Stimulated activated CD4-positive, alpha-beta T cell treated with anti-CD3 and anti-CD28 coated beads, Interleukin-2, amount 100 ng/mL, for 48 hours (primary cell): Measurements from ENCODE around the gene CBFA2T3.

Source experiments
- DNase-seq, 2 donors: peaks; one replicate each; pipeline ENCODE4 v3.0.0-alpha.2; 2020

CBFA2T3 gene

GRCh38 chr16:88870608-88871348 lies 106.2 kb downstream of the CBFA2T3 start:
- DNase-seq, result no peak

DNA sequence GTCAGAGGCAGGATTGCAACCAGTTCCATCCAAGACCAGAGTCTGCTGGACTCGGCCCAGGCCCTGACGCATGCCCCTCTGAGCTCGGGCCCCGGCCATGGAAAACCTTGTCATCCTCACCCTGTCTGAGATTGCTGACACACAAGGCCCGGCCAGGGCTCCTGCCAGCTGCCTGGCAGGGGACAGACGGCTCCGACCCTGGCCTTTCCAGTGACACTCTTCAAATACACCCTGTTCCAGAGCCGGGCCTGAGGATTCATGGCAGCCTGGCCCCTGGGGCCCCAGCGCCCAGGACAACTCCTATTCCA lies 107.4 kb downstream of the CBFA2T3 start:
- no peak for DNase-seq

- DNase-seq, result no peak
Measured at GRCh38 chr16:88868974-88869672, 107.9 kb downstream of the CBFA2T3 start.

- no peak for DNase-seq
Measured at GRCh38 chr16:88867581-88868246, 109.3 kb downstream of the CBFA2T3 start.

- DNase-seq, result no peak
Measured at GRCh38 chr16:88866151-88866920, 110.7 kb downstream of the CBFA2T3 start, which contains the start of gene PABPN1L. Gene PABPN1L (minus strand): TSS chr16:88866660. CDS start chr16:88866606, 54 bp downstream.

DNA sequence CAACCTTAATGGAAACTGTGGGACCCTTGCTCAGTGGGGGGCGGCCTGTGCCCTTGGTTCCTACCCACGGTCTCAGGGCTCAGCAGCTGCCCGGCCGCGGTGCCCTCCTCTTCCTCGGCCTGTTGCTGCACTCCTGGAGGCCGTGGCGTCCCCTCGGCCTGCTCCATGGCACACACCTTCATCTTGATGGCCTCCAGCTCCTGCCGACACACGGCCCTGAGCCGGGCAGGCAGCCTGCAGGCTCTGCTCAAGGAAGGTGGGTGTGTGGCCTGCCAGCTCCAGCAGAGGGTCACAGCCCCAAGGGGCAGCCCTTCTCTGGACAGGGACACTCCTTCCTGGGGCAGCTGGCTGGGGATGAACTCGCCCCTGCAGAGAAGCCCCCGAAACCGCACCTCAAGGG lies 111.3 kb downstream of the CBFA2T3 start:
- DNase-seq, result no peak

GRCh38 chr16:88865310-88865709 lies 111.7 kb downstream of the CBFA2T3 start:
- no peak for DNase-seq

GRCh38 chr16:88864521-88864920 lies 112.5 kb downstream of the CBFA2T3 start:
- no peak for DNase-seq

DNA sequence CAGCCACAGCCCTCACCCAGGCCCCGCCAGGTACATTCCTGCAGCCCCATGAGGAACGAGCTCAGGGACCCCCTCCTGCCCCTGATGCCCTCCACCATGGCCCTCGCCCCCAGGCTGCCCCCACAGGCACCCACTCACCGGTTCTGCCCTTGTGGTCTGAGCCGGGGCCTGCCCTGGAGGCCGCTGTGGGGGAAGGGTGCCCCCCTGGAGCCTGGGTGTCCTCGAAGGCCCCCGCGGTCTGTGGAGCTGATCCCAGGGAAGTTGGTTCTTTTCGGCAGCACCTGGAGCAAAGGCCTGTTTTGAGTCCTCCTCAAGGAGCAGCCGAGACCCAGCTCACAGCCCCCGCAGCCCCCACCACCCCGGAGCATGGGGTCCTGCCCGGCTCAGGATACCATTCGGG lies 112.9 kb downstream of the CBFA2T3 start:
- no peak for DNase-seq

GRCh38 chr16:88863426-88863825 lies 113.6 kb downstream of the CBFA2T3 start:
- DNase-seq, result no peak

DNA sequence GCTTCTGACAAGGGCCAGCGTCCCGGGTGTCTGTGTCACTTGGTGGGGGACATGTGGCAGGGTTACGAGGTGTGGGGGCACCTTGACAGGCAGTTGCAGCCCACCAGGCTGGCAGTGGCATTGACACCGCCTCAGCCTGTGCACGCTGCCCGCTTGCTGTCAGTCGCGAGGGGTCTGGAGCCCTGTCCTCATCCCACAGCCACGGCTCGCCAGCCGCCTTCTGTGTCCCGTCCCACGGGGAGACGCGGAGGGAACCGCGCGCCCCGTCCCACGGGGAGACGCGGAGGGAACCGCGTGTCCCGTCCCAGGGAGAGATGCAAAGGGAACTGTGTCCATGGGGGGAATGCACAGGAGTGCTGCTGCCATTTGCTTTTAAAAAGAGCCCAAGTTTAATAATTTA lies 114.0 kb downstream of the CBFA2T3 start:
- DNase-seq, result no peak

- no peak for DNase-seq
Measured at GRCh38 chr16:88861359-88861758, 115.6 kb downstream of the CBFA2T3 start.

GRCh38 chr16:88859381-88860091 lies 117.5 kb downstream of the CBFA2T3 start:
- DNase-seq, result no peak

DNA sequence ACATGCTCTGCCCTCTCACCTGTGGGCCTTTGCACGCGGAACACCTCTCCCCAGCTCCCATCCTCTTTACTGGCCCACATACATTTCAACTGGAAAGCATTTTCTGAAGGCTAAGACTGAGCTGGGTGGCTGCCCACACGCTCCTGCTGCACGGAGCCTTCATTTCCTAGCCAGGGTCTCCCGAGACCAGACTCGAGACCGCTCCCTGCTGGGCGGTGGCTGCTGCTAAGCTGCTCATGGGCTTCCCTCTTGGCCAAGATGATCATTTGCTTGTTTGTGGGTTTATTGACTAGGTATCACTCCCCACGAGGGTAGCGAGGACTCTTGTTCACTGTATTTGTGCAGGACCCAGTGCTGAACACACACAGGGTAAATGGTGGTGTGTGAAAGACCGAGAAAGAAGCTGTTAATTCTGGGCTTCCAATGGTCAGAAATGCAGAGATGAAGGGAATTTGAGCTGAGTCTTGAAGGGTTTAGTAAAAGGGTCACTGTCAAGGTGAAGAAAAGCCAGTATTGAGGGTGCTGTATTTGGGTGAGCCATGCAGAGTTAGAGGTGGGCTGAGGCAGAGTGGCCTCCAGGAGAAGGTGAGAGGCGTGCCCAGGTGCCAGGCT lies 119.2 kb downstream of the CBFA2T3 start:
- DNase-seq, result peak; percentile 66 to 69

DNA sequence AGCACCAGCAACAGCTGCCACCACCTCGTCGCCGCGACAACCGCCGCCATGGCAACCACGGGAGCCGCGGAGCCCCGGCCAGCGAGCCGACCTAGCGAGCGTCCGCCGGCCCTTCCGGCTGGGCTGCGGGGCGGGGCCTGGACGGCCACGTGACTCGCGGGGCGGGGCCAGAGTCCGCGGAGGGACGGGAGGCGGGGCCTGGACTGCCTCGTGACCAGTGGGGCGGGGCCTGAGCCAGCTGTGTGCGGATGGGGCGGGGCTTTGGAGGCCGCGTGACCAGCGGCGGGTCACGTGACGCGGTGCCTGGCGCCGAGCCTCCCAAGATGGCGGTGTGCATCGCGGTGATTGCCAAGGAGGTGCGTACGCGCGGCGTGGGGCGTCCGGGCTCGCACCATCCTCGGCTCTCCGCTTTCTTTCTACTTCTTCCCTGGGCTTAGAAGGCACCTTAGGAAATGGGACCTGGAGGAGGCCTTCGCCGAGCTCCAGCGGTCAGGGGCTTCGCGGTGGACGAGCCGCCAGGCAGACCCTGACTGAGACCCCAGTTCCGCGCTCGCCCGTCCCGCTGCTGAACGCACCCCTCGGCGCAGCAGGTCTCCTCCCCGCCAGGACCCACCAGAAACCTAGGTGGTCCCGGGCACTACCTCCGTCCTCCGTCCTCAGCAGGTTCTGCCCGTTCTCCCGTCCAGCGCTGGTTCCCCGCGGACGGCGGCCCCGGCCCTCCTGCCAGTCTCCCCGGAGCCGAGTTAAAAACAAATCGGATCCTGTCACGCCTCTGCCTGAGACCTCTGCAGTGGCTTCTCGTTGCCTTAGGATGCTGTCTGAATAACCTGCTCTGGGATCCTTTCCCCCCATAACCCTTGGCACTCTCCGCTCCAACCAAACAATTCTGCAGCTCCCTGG lies 119.9 kb downstream of the CBFA2T3 start, which contains the start of the genes GALNS and TRAPPC2L:
TSS of gene GALNS (minus strand) at position 120 of the 900 bp plus-strand sequence. CDS start at position 50, 70 bp downstream.
TSS of gene TRAPPC2L (plus strand) at position 300 of the 900 bp plus-strand sequence. CDS start at position 324, 24 bp downstream.
- peak; percentile 100 for DNase-seq

DNA sequence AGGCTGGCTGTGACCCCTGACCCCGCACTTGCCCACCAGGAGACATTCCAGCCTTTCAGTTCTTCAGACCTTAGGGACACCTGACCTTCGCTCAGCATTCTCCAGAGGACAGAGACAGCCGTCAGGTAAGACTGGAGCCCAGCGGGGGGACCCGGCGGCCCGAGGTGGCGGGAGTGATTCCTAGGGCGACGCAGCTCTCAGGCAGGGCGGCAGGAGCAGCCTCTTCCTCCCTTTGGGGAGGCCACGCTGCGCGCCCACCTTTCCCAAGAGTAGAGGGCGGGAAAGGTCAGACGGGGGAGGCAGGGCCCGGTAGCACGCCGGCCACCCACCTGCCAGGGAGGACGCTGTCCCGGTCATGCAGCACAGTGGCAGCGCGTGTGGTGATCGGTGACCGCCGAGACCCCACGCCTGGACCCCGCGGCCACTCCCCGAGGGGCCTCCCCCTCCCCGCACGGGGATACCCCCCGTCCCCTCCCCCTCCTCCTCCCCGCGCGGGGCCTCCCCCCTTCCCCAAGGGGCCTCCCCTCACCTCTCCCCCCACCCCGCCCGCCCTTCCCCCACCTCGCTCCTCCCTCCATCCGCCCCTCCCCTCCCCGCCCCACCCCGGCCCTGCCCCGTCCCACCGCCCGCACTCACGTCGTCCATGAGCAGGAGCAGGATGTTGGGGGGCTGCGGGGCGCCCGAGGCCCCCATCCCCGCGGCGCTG lies 120.7 kb downstream of the CBFA2T3 start:
- peak in 1 of 2 donors; percentile 4 for DNase-seq

DNA sequence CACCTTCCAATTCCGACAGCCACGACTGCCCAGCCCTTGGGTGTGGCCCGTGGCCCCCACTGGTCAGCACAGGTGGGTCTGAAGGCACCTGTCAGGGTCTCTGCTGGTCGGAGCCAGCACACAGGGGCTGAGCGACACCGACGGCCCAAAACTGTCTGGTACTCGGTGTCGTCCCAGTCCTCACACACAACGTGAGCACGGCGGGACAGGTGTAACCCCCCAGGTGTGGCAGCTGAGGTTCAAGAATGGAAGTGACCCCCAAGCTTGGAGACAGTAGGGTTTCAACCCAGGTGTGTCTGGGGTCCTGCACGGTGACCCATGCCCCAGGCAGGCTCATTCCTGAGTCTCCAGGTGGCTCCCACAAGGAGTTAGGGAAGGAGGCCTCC lies 121.3 kb downstream of the CBFA2T3 start:
- DNase-seq, result no peak

DNA sequence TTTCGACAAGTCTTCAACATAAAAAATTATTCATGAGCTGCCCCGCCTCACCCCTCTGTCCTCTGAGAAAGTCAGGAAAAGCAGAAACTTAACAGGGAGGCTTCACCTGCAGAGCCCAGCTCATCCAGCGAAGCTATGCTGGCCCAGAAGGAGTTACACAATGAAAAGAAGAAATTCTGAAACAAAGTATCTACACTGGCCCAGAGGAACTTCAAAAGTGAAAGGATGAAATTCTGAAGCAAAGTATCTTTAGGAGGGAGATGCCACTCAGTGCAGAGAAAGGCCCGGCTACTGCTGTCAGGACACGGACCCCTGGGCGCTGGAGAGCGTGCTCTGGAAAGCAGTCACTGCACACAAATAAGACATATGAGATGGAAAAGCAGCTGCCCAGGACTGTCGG lies 121.8 kb downstream of the CBFA2T3 start:
- no peak for DNase-seq

GRCh38 chr16:88854306-88855111 lies 122.5 kb downstream of the CBFA2T3 start:
- peak in 1 of 2 donors; percentile 7 for DNase-seq
